ENCODE measurements around the gene CRB1. TPM values are rescaled to one million over a fixed set of nuclear protein-coding genes. Genes with fewer than 3 reads are reported as not detected.

CRB1 gene
- total RNA-seq, 3 donors from 2014 or later = 0.51 TPM; not detected in 2

- no peak overlapping the region for H3K4me3 ChIP-seq
- no peak for TF ChIP-seq CTCF (IDR thresholded peaks at IDR 0.05)
- H3K9me3 ChIP-seq = no peaks in the 10 kb centered on the region
- no peaks in the 10 kb centered on the region for H3K36me3 ChIP-seq (ENCODE audit: low read depth)
- DNase-seq (no peak), ATAC-seq (no peak)
- intact Hi-C loops (cut with DNase I, micrococcal nuclease) = no loop called here
- H3K4me1 ChIP-seq (ENCODE audit: low read depth) = no peaks in the 10 kb centered on the region
These were observed 180.2 kb downstream of the CRB1 start for GRCh38 chr1:197448121-197448779.

DNA sequence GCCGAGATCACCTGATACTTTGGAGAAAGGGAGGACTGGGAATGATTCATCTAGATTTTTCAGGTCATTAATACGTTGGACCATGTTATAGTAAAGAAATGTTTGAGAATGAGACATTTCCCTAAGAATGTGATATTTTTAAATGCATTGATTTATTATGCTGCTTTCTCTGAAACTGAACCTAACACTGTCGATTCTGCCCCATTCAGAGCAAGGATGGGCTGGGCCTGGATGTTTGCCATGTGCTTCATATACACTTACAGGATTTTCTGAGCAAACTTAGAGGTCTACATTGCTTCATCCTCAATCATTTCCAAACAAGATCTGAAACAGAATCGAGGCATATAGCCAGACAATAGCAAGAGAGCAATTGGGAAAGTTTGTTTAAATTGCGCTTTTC is 183.3 kb downstream of the CRB1 start:
- DNase-seq (no peak), ATAC-seq (no peak)
- Histone ChIP-seq H3K4me1 (ENCODE audit: low read depth) (no peaks in the 10 kb centered on the region), H3K9me3 (no peaks in the 10 kb centered on the region), H3K36me3 (ENCODE audit: low read depth) (no peaks in the 10 kb centered on the region), H3K4me3 (no peak overlapping the region)
- no peak for TF ChIP-seq CTCF (IDR thresholded peaks at IDR 0.05)
- intact Hi-C loops (cut with DNase I, micrococcal nuclease) = no loop called here

GRCh38 chr1:197453376-197454058 is 185.5 kb downstream of the CRB1 start:
- Histone ChIP-seq H3K4me3 (no peak overlapping the region), H3K9me3 (no peaks in the 10 kb centered on the region), H3K36me3 (ENCODE audit: low read depth) (no peaks in the 10 kb centered on the region), H3K4me1 (ENCODE audit: low read depth) (no peaks in the 10 kb centered on the region)
- intact Hi-C loops (cut with DNase I, micrococcal nuclease) = no loop called here
- DNase-seq (no peak), ATAC-seq (no peak)
- no peak for TF ChIP-seq CTCF (IDR thresholded peaks at IDR 0.05)

- no peak for TF ChIP-seq CTCF (IDR thresholded peaks at IDR 0.05)
- H3K36me3 ChIP-seq (ENCODE audit: low read depth) = no peaks in the 10 kb centered on the region
- H3K4me3 ChIP-seq = no peak overlapping the region
- intact Hi-C loops (cut with DNase I, micrococcal nuclease) = no loop called here
- no peaks in the 10 kb centered on the region for H3K4me1 ChIP-seq (ENCODE audit: low read depth)
- no peak for ATAC-seq
- no peaks in the 10 kb centered on the region for H3K9me3 ChIP-seq
- no peak for DNase-seq
These were observed 194.5 kb downstream of the CRB1 start for GRCh38 chr1:197462539-197462938.

DNA sequence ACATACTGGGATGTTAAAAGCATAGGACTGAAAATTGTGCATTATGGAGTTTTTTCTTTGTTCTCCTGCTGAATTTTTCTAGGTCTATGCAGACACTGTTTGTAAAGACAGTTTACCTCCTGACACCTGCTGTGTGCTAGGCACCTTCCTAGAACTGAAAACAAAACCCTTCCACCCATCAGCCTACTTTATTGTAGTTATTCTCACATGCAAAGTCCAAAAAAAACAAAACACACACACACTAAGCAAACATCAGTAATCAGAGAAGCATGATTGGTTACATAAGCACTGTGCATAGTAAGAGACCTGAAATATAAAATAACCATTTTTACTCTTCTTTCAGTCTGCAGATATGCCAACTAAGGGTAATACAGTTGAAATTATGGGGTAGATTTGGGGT is 195.1 kb downstream of the CRB1 start:
- TF ChIP-seq CTCF (IDR thresholded peaks at IDR 0.05) = no peak
- Histone ChIP-seq H3K9me3 (no peaks in the 10 kb centered on the region), H3K36me3 (ENCODE audit: low read depth) (no peaks in the 10 kb centered on the region), H3K4me3 (no peak overlapping the region), H3K4me1 (ENCODE audit: low read depth) (no peaks in the 10 kb centered on the region)
- no peak for ATAC-seq
- intact Hi-C loops (cut with DNase I, micrococcal nuclease) = no loop called here
- DNase-seq = no peak

Data from mucosa of descending colon (tissue), 3 donors.